Endothelial cell (in vitro differentiated cells): ENCODE results near the gene G0S2. TPM values are rescaled to one million over a fixed set of nuclear protein-coding genes. Genes with fewer than 3 reads are reported as not detected.

Source experiments
- DNase-seq: peaks from one replicate; pipeline ENCODE4 v3.0.0; 2021; ENCODE audit warnings: low spot score
- H3K27ac Mint-ChIP-seq: one replicate; pipeline ENCODE4 v1.8.0; 2021; ENCODE audit warnings: mixed read lengths, inconsistent platforms; ENCODE audit not compliant: unreplicated experiment
- H3K27me3 Mint-ChIP-seq: one replicate; pipeline ENCODE4 v1.8.0; 2021; ENCODE audit warnings: mild to moderate bottlenecking, moderate library complexity, mixed read lengths, inconsistent platforms; ENCODE audit not compliant: unreplicated experiment
- H3K36me3 Mint-ChIP-seq: one replicate; pipeline ENCODE4 v1.8.0; 2021; ENCODE audit warnings: mild to moderate bottlenecking, low read depth, mixed read lengths, inconsistent platforms; ENCODE audit not compliant: unreplicated experiment
- H3K4me1 Mint-ChIP-seq: one replicate; pipeline ENCODE4 v1.8.0; 2021; ENCODE audit warnings: mild to moderate bottlenecking, mixed read lengths, inconsistent platforms; ENCODE audit not compliant: unreplicated experiment
- H3K4me3 Mint-ChIP-seq: one replicate; pipeline ENCODE4 v1.8.0; 2021; ENCODE audit warnings: mild to moderate bottlenecking, mixed read lengths, inconsistent platforms; ENCODE audit not compliant: unreplicated experiment
- H3K9me3 Mint-ChIP-seq: one replicate; pipeline ENCODE4 v1.8.0; 2021; ENCODE audit warnings: mixed read lengths, inconsistent platforms; ENCODE audit not compliant: unreplicated experiment
- total RNA-seq: library from RNA; stranded (reverse); fragmentation: NEBNext Ultra II Directional; extraction: Animal tissue kit (Norgen Biotek cat#: 25700); gene quantifications from one replicate; pipeline ENCODE4 v1.2.1, GENCODE V29; 2021; ENCODE audit not compliant: unreplicated experiment
- TF ChIP-seq, protein P1 (sequence below): fragments of 200-600 bp; sonication (generic); IDR thresholded peaks from one replicate; pipeline ENCODE4 v1.5.0; 2021; ENCODE audit warnings: antibody characterized with exemption; ENCODE audit not compliant: unreplicated experiment

The G0S2 gene
- total RNA-seq, 1 donor from 2014 or later: not detected

DNA sequence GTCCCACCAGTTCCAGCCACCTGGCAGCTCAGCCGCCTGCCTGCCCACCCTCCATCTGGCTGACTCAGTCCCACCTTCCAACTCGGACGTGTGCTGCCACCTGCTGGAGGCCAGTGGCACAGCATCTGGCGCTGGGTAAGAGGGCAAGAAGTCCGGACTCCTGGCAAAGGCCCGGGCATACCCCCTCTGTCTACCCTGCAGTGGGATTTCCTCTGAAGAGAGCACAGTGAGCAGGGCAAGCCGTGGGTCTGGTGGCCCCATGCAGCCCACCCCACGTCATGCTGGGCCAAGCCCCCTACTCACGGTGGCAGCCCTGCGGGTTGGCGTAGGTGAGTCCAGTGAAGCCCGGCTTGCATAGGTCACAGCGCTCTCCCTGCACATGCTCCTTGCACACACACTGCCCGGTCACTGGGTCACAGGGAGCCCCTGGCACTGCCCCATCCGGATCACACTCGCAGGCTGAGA lies 47.4 kb upstream of the G0S2 start:
- Mint-ChIP-seq H3K9me3 (no peaks in the 10 kb centered on the region), H3K4me1 (no peaks in the 10 kb centered on the region), H3K4me3 (no peak overlapping the region), H3K27ac (no peak overlapping the region), H3K36me3 (no peaks in the 10 kb centered on the region), H3K27me3 (peaks cover 12% of the 10 kb centered on the region)
- peak; percentile 94 for DNase-seq
- TF ChIP-seq, protein P1, sequence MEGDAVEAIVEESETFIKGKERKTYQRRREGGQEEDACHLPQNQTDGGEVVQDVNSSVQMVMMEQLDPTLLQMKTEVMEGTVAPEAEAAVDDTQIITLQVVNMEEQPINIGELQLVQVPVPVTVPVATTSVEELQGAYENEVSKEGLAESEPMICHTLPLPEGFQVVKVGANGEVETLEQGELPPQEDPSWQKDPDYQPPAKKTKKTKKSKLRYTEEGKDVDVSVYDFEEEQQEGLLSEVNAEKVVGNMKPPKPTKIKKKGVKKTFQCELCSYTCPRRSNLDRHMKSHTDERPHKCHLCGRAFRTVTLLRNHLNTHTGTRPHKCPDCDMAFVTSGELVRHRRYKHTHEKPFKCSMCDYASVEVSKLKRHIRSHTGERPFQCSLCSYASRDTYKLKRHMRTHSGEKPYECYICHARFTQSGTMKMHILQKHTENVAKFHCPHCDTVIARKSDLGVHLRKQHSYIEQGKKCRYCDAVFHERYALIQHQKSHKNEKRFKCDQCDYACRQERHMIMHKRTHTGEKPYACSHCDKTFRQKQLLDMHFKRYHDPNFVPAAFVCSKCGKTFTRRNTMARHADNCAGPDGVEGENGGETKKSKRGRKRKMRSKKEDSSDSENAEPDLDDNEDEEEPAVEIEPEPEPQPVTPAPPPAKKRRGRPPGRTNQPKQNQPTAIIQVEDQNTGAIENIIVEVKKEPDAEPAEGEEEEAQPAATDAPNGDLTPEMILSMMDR: peak; percentile 98

DNA sequence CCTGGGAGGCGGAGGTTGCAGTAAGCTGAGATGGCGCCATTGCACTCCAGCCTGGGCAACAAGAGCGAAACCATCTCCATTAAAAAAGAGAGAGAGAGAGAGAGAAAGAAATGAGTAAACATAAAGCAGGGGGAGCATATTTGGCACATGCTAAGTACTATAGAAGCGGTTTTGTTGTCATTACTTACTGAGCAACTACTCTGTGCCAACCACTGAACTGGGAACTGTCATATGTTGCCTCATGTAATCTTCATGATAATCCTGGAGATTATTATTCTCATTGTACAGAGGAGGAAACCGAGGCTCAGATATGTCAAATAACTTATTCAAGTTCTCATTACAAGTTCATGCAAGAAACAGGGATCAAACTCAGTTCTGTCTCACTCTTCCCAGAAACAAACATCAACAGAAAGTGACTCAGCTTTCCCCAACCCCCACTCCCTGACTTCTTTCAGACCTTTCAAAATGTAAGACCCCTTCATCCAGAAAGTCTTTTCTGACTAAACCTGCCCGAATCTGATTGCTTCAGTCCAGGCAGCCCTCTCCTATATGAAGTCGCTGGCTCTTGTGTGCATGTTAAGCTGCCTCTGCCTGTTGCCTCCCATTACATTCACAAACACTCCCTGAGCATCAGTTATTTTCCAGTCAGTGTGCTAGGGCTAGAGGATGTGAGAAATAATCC lies 46.5 kb upstream of the G0S2 start:
- Mint-ChIP-seq H3K36me3 (no peaks in the 10 kb centered on the region), H3K4me1 (no peaks in the 10 kb centered on the region), H3K27ac (no peak overlapping the region), H3K9me3 (no peaks in the 10 kb centered on the region), H3K4me3 (no peak overlapping the region), H3K27me3 (peaks cover 12% of the 10 kb centered on the region)
- TF ChIP-seq, protein P1: no peak
- no peak for DNase-seq

DNA sequence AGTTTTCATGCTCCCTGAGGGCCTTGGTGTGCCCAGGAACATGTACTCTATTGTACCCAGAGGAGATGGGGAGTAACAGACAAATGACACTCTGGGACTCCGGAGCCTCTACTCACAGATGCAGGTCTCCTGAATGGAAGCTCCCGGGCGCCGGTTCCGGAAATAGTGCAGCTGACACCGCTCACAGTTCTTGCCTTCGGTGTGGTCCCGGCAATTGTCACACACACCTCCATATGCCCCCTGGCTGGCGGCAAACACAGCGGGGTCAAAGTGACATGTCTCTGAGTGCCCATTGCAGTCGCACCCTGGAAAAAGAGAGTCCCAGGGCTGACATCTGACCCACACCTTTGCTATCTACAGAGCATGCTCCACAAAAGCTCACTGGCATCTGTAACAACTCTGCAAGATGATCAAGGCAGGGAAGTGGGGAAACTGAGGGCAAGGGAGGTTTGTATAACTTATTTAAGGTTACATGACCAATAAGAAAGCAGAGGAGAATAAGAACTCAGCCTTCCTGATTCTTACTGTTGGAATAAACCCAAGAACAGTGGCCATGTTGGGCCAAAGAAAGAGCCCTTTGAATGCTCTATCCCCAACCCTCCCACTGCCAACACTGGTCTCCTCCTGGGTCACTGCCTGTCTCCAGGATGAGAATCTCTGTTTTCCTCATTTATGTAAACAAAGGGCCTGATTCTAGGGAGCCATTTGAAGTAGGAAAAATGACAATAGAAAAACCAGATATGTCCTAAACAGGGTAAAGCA lies 45.4 kb upstream of the G0S2 start:
- DNase-seq: no peak
- TF ChIP-seq, protein P1: no peak
- no peak overlapping the region for H3K4me3 Mint-ChIP-seq
- H3K9me3 Mint-ChIP-seq: no peaks in the 10 kb centered on the region
- H3K36me3 Mint-ChIP-seq: no peaks in the 10 kb centered on the region
- H3K27ac Mint-ChIP-seq: no peak overlapping the region
- no peaks in the 10 kb centered on the region for H3K4me1 Mint-ChIP-seq
- H3K27me3 Mint-ChIP-seq: peaks cover 6% of the 10 kb centered on the region

DNA sequence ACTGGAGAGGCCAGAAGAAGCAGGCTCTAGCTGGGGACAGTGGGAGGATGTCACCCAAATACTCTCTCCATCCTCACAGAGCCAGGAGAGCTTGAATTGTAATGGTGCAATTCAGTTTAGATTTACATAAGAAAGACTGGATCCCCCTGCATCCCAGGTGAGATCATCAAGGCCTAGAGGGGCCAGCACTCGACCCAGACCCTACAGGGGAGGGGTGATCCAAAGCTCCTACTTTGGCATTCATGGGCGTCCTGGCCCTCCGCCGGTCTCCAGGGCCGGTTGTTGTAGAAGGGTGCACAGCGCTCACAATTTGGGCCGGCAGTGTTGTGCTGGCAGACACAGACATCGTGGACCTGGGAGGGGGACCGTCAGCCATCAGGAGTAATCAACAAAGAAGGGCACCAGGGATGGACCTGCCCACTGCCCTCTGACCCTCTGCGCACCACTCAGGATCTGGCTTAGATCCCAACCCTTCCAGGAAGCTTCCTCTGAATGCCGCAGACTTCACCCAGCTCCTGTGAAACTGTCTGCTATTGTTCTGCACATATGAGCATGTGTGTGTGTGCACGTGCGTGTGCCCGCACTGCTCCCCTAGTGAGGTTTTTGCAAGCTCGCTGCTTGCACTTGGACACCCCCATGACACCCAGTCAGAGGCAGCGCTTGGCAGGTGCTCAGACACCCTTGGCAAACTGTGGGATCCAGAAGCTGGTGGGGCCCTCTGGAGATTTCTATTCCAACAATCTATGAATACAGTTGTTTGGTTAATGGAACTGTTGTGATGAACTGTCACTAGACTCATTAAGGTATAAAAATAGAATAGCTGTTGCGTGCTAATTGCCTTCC lies 44.6 kb upstream of the G0S2 start:
- Mint-ChIP-seq H3K4me1 (no peaks in the 10 kb centered on the region), H3K27ac (no peak overlapping the region), H3K9me3 (no peaks in the 10 kb centered on the region), H3K4me3 (no peak overlapping the region), H3K27me3 (peaks cover 6% of the 10 kb centered on the region), H3K36me3 (no peaks in the 10 kb centered on the region)
- TF ChIP-seq, protein P1: no peak
- no peak for DNase-seq
